NCI-H82 treated with DMSO at 0.1 percent for 48 hours (cell line): ENCODE measurements around the gene PCA3.

Experiments
- DNase-seq: peaks from one replicate; lab custom pipeline; 2025; ENCODE audit not compliant: unreplicated experiment; lab: John Stamatoyannopoulos, UW

PCA3 gene

DNA sequence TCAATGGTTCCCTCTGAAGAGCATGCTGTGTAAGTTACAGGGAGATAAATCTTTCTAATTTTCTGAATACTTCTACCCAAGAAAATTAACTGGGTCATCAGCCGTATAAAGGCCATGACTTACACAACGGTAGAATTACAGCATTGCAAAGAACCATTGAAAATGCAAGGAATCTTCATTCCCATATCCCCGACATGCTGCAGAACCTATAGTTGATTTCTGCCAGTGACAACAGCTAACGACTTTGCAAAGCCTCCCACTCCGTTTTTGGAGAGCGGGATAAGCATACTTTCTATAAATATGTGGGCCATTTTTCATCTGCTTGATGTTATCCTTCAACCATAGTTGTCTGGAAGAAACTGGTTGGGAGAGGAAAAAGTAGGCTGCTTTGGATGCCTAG is 56.2 kb downstream of the PCA3 start:
- no peak for DNase-seq

DNA sequence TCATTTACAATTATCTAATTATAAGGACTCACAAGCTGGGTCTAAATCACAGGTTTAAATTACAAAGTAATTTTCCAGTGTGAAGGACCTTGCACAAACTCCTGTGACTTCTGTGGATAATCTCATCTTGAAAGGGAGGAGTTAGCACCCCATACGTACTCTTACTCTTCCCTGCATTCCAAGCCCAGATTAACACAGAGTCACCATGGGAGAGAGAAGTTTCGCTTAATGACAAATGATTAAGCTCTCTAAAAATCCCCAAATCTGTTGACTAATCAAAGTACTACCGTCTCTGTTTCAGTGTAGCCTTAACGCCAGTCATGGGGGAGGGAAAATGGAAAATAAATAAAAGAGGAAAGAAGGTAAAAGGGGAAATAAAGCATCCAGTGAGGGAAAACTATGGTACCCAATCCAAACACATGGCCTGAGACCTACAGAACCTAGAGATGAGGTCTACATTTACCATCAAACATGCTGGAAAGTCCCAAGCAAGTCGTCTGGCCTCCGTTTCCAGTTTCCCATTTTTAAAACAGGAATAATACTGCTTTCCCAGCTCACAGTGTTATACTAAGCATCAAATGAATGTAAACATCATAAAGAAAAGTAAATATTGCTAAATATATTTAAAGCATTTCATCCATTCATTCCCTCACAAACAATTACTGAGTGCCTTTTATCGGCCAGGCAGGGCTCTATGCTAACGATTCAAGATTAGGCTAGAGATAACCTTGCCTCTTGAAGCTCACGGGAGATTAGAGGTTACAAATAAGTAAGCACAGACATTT is 63.2 kb downstream of the PCA3 start:
- no peak for DNase-seq

DNA sequence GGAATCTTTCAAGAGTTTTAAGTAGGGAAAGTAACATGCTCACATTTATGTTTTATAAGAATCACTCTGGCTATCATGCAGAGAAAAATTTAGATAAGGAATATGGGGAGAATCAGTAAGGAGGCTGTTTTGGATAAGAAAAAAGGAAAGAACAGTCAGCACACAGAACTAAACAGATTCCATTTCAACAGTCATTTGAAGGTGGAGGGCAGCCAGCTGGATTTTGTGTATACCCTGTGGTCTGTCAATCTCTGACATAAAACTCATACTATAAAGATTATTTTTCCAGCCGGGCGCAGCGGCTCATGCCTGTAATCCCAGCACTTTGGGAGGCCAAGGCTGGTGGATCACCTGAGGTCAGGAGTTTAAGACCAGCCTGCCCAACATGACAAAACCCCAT is 64.2 kb downstream of the PCA3 start:
- no peak for DNase-seq

DNA sequence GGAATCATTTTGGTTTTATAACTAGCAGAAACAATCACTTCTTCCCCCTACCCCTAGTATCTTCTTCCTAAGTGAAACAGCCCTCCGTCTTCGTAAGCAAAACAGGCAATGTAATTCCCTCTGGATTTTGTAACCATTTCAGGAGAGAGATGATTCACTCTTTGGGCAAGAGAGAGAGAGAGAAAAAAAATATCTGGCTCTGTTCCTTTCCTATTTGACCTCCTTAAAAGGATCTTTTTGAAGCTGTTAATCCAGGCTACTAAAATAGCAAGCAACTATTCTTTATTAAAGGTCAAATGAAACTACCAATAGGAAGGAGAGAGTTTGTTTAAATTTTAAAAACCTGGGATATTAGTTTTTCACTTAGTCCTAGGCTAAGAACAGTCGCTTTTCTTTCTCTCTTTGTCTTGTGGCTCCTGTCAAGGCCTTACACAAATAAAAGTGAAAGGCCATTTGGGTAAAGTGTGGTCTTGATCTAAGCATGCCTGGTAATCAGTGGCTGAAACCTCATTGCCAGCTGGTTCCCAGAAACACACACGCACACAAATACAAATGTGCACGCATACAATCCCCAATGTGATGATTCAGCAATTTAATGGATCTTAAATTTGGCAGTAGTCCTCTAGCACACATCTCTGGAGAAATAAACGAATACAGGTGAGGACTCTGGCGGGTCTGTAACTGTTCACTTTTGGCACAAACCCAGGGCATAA is 71.5 kb downstream of the PCA3 start:
- no peak for DNase-seq
